K562 (cell line): ENCODE measurements around the gene TCP11. TPM values are rescaled to one million over a fixed set of nuclear protein-coding genes. Genes with fewer than 3 reads are reported as not detected.

Experiments
- ATAC-seq: fragments of 200-7000 bp; cut with Tn5 transposase; 3 replicates; pipeline ENCODE4 v1.9.1; 2020; ENCODE audit warnings: moderate library complexity
- BruUV-seq: library from RNA; stranded (reverse); fragments of 400-500 nt; replicated peaks from 2 replicates; lab custom pipeline; 2021; lab: Mats Ljungman, UMichigan
- CTCF ChIA-PET: fragments of 300-600 bp; formaldehyde crosslinking; extraction: SDS; loops from one replicate; lab custom pipeline; 2021; ENCODE audit warnings: low intra/inter-chr PET ratio; lab: Yijun Ruan, JAX
- POLR2A ChIA-PET: fragments of 300-600, 350-650 bp; sonication (Branson Sonifier 250); formaldehyde crosslinking; extraction: SDS; loops from one replicate; lab custom pipeline; 2021; ENCODE audit warnings: antibody characterized with exemption, inconsistent platforms; lab: Yijun Ruan, JAX
- DNase-seq, 4 experiments: peaks; one replicate each; pipeline versions ENCODE4 v3.0.0 to v3.0.0-alpha.2; 2011 to 2018; ENCODE audit warnings: low spot score in 3 of 4, mixed read lengths in 3 of 4; ENCODE audit errors: extremely low read depth in 1 of 4
- FAIRE-seq: peaks from 2 replicates; lab custom pipeline; 2011; peaks lifted over from hg19 to GRCh38; lab: Jason Lieb, UNC
- H2AFZ ChIP-seq: 2 replicates; pipeline ENCODE4 v1.6.0; 2011; ENCODE audit warnings: low read depth, low read length, control low read depth, inconsistent platforms
- H3K27ac ChIP-seq: fragments of 200-600 bp; 3 replicates; pipeline ENCODE4 v1.8.0; 2011; ENCODE audit warnings: low read depth, mild to moderate bottlenecking, control low read depth, inconsistent platforms, low read length, moderate library complexity, mixed read lengths; ENCODE audit errors: extremely low read depth
- H3K27me3 ChIP-seq, 2 experiments: fragments of 300-600 bp in 1 of 2; 2 replicates in 1 of 2; 3 replicates in 1 of 2; pipeline versions ENCODE4 v1.6.0 to v1.8.0; 2011; ENCODE audit warnings: inconsistent platforms in 2 of 2, low read length in 2 of 2, mild to moderate bottlenecking in 1 of 2, mixed read lengths in 1 of 2, moderate library complexity in 1 of 2; ENCODE audit not compliant: control insufficient read depth in 2 of 2, insufficient read depth in 2 of 2
- H3K36me3 ChIP-seq: fragments of 300-600 bp; 3 replicates; pipeline ENCODE4 v1.8.0; 2011; ENCODE audit warnings: mild to moderate bottlenecking, low read length, inconsistent platforms; ENCODE audit not compliant: control insufficient read depth, insufficient read depth
- H3K4me1 ChIP-seq, 2 experiments: fragments of 200-600 bp in 1 of 2; replicated peaks in 1 of 2; 2 replicates in 1 of 2; 3 replicates in 1 of 2; pipeline versions ENCODE4 v1.5.1 to v1.8.0; 2011; ENCODE audit warnings: inconsistent platforms in 2 of 2, low read length in 2 of 2, mild to moderate bottlenecking in 1 of 2, mixed read lengths in 1 of 2, moderate library complexity in 1 of 2; ENCODE audit not compliant: control insufficient read depth in 2 of 2, insufficient read depth in 2 of 2
- H3K4me2 ChIP-seq: 2 replicates; pipeline ENCODE4 v1.6.1; 2011; ENCODE audit warnings: low read length, control low read depth, inconsistent platforms, mixed read lengths; ENCODE audit not compliant: insufficient read depth
- H3K4me3 ChIP-seq: fragments of 200-600 bp; sonication (generic), shearing (Covaris generic); 2 replicates; pipeline ENCODE4 v1.5.1; 2016; ENCODE audit warnings: control low read depth, inconsistent platforms
- H3K79me2 ChIP-seq: fragments of 200-600 bp; 3 replicates; pipeline ENCODE4 v1.8.0; 2011; ENCODE audit warnings: low read length, inconsistent platforms; ENCODE audit not compliant: control insufficient read depth, insufficient read depth
- H3K9ac ChIP-seq, 2 experiments: 2 replicates each; pipeline versions ENCODE4 v1.6.0 to v1.6.1; 2011; ENCODE audit warnings: low read depth in 2 of 2, low read length in 2 of 2, control low read depth in 1 of 2, inconsistent platforms in 1 of 2, mild to moderate bottlenecking in 1 of 2, mixed read lengths in 1 of 2; ENCODE audit not compliant: insufficient read depth in 1 of 2
- H3K9me1 ChIP-seq: one replicate; pipeline ENCODE4 v1.6.0; 2011; ENCODE audit warnings: inconsistent platforms, mild to moderate bottlenecking, low read length, moderate library complexity; ENCODE audit not compliant: control insufficient read depth, insufficient read depth
- H3K9me3 ChIP-seq: replicated peaks from 2 replicates; pipeline ENCODE4 v1.5.1; 2011; ENCODE audit warnings: low read depth, low read length, inconsistent platforms; ENCODE audit not compliant: control insufficient read depth, insufficient read depth
- H4K20me1 ChIP-seq: replicated peaks from 2 replicates; pipeline ENCODE4 v1.6.1; 2011; ENCODE audit warnings: low read length, inconsistent platforms, mixed read lengths; ENCODE audit not compliant: control insufficient read depth, insufficient read depth
- BDP1 ChIP-seq: IDR thresholded peaks from 3 replicates; pipeline ENCODE4 v1.6.1; 2011; ENCODE audit not compliant: insufficient read length, insufficient read depth
- CREM ChIP-seq: IDR thresholded peaks from 2 replicates; pipeline ENCODE4 v1.6.1; 2014; ENCODE audit warnings: antibody characterized with exemption, low read depth
- HCFC1 ChIP-seq: IDR thresholded peaks from 2 replicates; pipeline ENCODE4 v1.6.1; 2012; ENCODE audit warnings: low read depth, low read length, improper control_type of control experiment
- HOXB6 ChIP-seq: fragments of 250-450 bp; sonication (Bioruptor Pico); IDR thresholded peaks from 2 replicates; pipeline ENCODE4 v1.5.1; 2022; ENCODE audit warnings: mild to moderate bottlenecking, borderline replicate concordance
- NR4A1 ChIP-seq, 2 experiments: fragments of 250-450 bp in 1 of 2; fragments of 450-650 bp in 1 of 2; sonication (Bioruptor Pico) in 1 of 2; IDR thresholded peaks; 2 replicates each; pipeline versions ENCODE4 v1.4.0 to v1.6.1; 2016 to 2020; ENCODE audit warnings: mild to moderate bottlenecking in 2 of 2, missing compliant biosample characterization in 1 of 2, missing genetic modification characterization in 1 of 2, moderate library complexity in 1 of 2
- ZNF316 ChIP-seq: fragments of 450-650 bp; IDR thresholded peaks from 2 replicates; pipeline ENCODE4 v1.6.1; 2016
- ZNF583 ChIP-seq: fragments of 250-450 bp; sonication (Bioruptor Pico); IDR thresholded peaks from 2 replicates; pipeline ENCODE4 v1.4.0; 2020
- WGBS: fragments of 100-300 bp; shearing (Covaris generic); methylation state at CpG from one replicate; pipeline ENCODE4 v1.1.6; 2016; ENCODE audit warnings: low coverage, mixed read lengths; ENCODE audit not compliant: insufficient coverage; ENCODE audit errors: missing lambda C conversion rate; 5-methylcytosine and 5-hydroxymethylcytosine counted together
- in situ Hi-C: fragments of 300-500 bp; cut with MboI; formaldehyde crosslinking; loops from 4 replicates; pipeline ENCODE4 v1.15.0; 2018; ENCODE audit warnings: inconsistent platforms, mixed read lengths
- intact Hi-C: fragments of 100-400 bp; cut with micrococcal nuclease; formaldehyde crosslinking; loops from 2 replicates; pipeline ENCODE4 v1.14.2; 2022
- polyA plus RNA-seq, 8 experiments: library from polyadenylated mRNA; depleted of rRNA in 4 of 8; stranded (reverse) in 5 of 8; unstranded in 3 of 8; fragments of >200 nt; fragmentation: Nextera tagmentation in 2 of 8; fragmentation: Illumina TruSeq in 1 of 8; extraction: Ambion mirVana in 2 of 8; extraction: Trizol in 1 of 8; gene quantifications; 2 replicates each; pipeline versions ENCODE4 v1.2.1 to v1.2.3, GENCODE V29; 2011 to 2014; ENCODE audit warnings: inconsistent platforms in 1 of 8, missing spikeins in 1 of 8
- total RNA-seq, 7 experiments: library from RNA; depleted of rRNA in 6 of 7; stranded (reverse); fragments of >200 nt in 6 of 7; fragmentation: Illumina TruSeq in 2 of 7; extraction: Trizol in 2 of 7; gene quantifications; 2 replicates each; pipeline versions ENCODE4 v1.2.1 to v1.2.3, GENCODE V29; 2011 to 2021; ENCODE audit warnings: low replicate concordance in 1 of 7

Gene TCP11
- total and polyA plus RNA-seq, 9 of the 15 experiments (the other 6 are each of a cell fraction or from before 2014, with no cell fraction given) = not detected

GRCh38 chr6:35147486-35147885 lies 6.3 kb upstream of the TCP11 start:
- WGBS = 17% methylated on average over 3 of the region's 3 CpGs
- Histone ChIP-seq H3K4me1 (no peaks in the 10 kb centered on the region), H3K9me3 (no peaks in the 10 kb centered on the region), H3K4me3 (no peak overlapping the region), H3K27me3 (peaks cover 19 to 29% of the 10 kb centered on the region in 2 experiments), H2AFZ (no peak overlapping the region), H4K20me1 (no peaks in the 10 kb centered on the region), H3K9me1 (no peaks in the 10 kb centered on the region), H3K9ac (no peak overlapping the region), H3K79me2 (no peaks in the 10 kb centered on the region), H3K36me3 (no peaks in the 10 kb centered on the region), H3K4me2 (no peak overlapping the region), H3K27ac (no peak overlapping the region)
- ChIA-PET CTCF (interaction anchor here (0.9 to 3.0 kb wide), 2 partner anchors 58 to 94 kb away, joined by 6 to 9 read pairs; no protein-coding TSS in a partner anchor), POLR2A (interaction anchor here (0.6 to 1.4 kb wide), 4 partner anchors 10 to 1099 kb away, joined by 3 to 6 read pairs (median 4); no protein-coding TSS in a partner anchor)
- in situ Hi-C loops (loop anchor here (25.0 kb wide), 1 partner anchor 685 kb away; the partner anchor contains the start of gene PACSIN1), intact Hi-C loops (loop anchor here (2.0 to 10.0 kb wide), 3 partner anchors 93 to 983 kb away; partner anchors contain the start of genes ANKS1A and TAF11)
- TF ChIP-seq HOXB6 (CRISPR knock-in tag) (no peak), HCFC1 (no peak), BDP1 (no peak), CREM (no peak), ZNF583 (CRISPR knock-in tag) (no peak), ZNF316 (peak; percentile 29; the same call in 1 of the 2 replicates), NR4A1 (CRISPR knock-in tag; IDR thresholded peaks at IDR 0.05) (no peak), NR4A1 (tag; IDR thresholded peaks at IDR 0.05) (no peak)
- ATAC-seq (no peak), FAIRE-seq (no peak), DNase-seq (no peak)
- no TSS peak for BruUV-seq
